Trophoblast cell (in vitro differentiated cells and primary cell): Measurements from ENCODE around the gene ROBO1.
A peak's percentile ranks its signal among the peaks of the same experiment; 100 is the strongest.

Experiments
- DNase-seq, 2 donors: peaks; one replicate each; pipeline ENCODE4 v3.0.0-alpha.2; 2016
- H2AFZ ChIP-seq: 2 replicates; pipeline ENCODE4 v1.6.1; 2013; ENCODE audit warnings: low read length, moderate library complexity, mild to moderate bottlenecking; ENCODE audit not compliant: insufficient read depth, poor library complexity
- H2AK5ac ChIP-seq: 2 replicates; pipeline ENCODE4 v1.6.1; 2013; ENCODE audit warnings: mild to moderate bottlenecking, low read length
- H2BK120ac ChIP-seq: 2 replicates; pipeline ENCODE4 v1.6.1; 2013; ENCODE audit warnings: low read length, mild to moderate bottlenecking, moderate library complexity; ENCODE audit not compliant: insufficient read depth, poor library complexity
- H2BK12ac ChIP-seq: 2 replicates; pipeline ENCODE4 v1.6.1; 2013; ENCODE audit warnings: mild to moderate bottlenecking, low read length, moderate library complexity
- H2BK5ac ChIP-seq: 2 replicates; pipeline ENCODE4 v1.6.1; 2013; ENCODE audit warnings: low read length, low read depth, moderate library complexity, mild to moderate bottlenecking; ENCODE audit not compliant: poor library complexity
- H3K14ac ChIP-seq: 2 replicates; pipeline ENCODE4 v1.6.1; 2013; ENCODE audit warnings: mild to moderate bottlenecking, low read length
- H3K18ac ChIP-seq: 2 replicates; pipeline ENCODE4 v1.6.1; 2013; ENCODE audit warnings: mild to moderate bottlenecking, low read length
- H3K23ac ChIP-seq: 2 replicates; pipeline ENCODE4 v1.6.1; 2013; ENCODE audit warnings: low read length
- H3K27ac ChIP-seq: 2 replicates; pipeline ENCODE4 v1.5.1; 2013; ENCODE audit warnings: low read depth, mild to moderate bottlenecking, inconsistent platforms, low read length, moderate library complexity
- H3K27me3 ChIP-seq: 2 replicates; pipeline ENCODE4 v1.6.1; 2013; ENCODE audit warnings: inconsistent platforms, mild to moderate bottlenecking, low read length, moderate library complexity; ENCODE audit not compliant: insufficient read depth
- H3K36me3 ChIP-seq, 2 experiments: 1 replicate in 1 of 2; 2 replicates in 1 of 2; pipeline ENCODE4 v1.6.1; 2013; ENCODE audit warnings: low read length in 2 of 2, mild to moderate bottlenecking in 2 of 2, moderate library complexity in 1 of 2; ENCODE audit not compliant: insufficient read depth in 2 of 2, control insufficient read depth in 1 of 2
- H3K4ac ChIP-seq: 2 replicates; pipeline ENCODE4 v1.6.1; 2013; ENCODE audit warnings: low read depth, mild to moderate bottlenecking, low read length, moderate library complexity
- H3K4me1 ChIP-seq, 2 experiments: 1 replicate in 1 of 2; 2 replicates in 1 of 2; pipeline ENCODE4 v1.6.1; 2013; ENCODE audit warnings: low read length in 2 of 2, mild to moderate bottlenecking in 2 of 2, moderate library complexity in 1 of 2; ENCODE audit not compliant: insufficient read depth in 2 of 2, control insufficient read depth in 1 of 2
- H3K4me2 ChIP-seq: 2 replicates; pipeline ENCODE4 v1.6.1; 2013; ENCODE audit warnings: inconsistent platforms, mild to moderate bottlenecking, low read length, moderate library complexity
- H3K4me3 ChIP-seq: 2 replicates; pipeline ENCODE4 v1.5.1; 2013; ENCODE audit warnings: mild to moderate bottlenecking, low read depth, low read length, inconsistent platforms
- H3K79me1 ChIP-seq: one replicate; pipeline ENCODE4 v1.6.1; 2013; ENCODE audit warnings: low read length
- H3K79me2 ChIP-seq: 2 replicates; pipeline ENCODE4 v1.6.1; 2013; ENCODE audit warnings: low read length, mild to moderate bottlenecking; ENCODE audit not compliant: control insufficient read depth, insufficient read depth, poor library complexity
- H3K9ac ChIP-seq: 2 replicates; pipeline ENCODE4 v1.6.1; 2013; ENCODE audit warnings: mild to moderate bottlenecking, low read length
- H3K9me3 ChIP-seq: 2 replicates; pipeline ENCODE4 v1.6.1; 2013; ENCODE audit warnings: low read depth, mild to moderate bottlenecking, control low read depth, inconsistent platforms, low read length; ENCODE audit not compliant: insufficient read depth
- H4K12ac ChIP-seq: 2 replicates; pipeline ENCODE4 v1.6.1; 2013; ENCODE audit warnings: low read depth, mild to moderate bottlenecking, low read length, moderate library complexity
- H4K8ac ChIP-seq: 2 replicates; pipeline ENCODE4 v1.6.1; 2013; ENCODE audit warnings: low read depth, mild to moderate bottlenecking, low read length, moderate library complexity
- H4K91ac ChIP-seq: one replicate; pipeline ENCODE4 v1.6.1; 2013; ENCODE audit warnings: low read depth, mild to moderate bottlenecking, low read length, moderate library complexity
- WGBS: extraction: QIAGEN DNeasy Blood & Tissue Kit; methylation state at CpG from one replicate; pipeline ENCODE4 v1.1.7; 2013; ENCODE audit warnings: missing lambda C conversion rate; ENCODE audit not compliant: insufficient read length, insufficient coverage; ENCODE audit errors: extremely low coverage; 5-methylcytosine and 5-hydroxymethylcytosine counted together

The ROBO1 gene

GRCh38 chr3:78588906-78589621 is 1178.7 kb downstream of the ROBO1 start:
- DNase-seq: no peak
- H4K8ac ChIP-seq: no peak overlapping the region
- H2BK5ac ChIP-seq: no peak overlapping the region
- no peak overlapping the region for H3K4ac ChIP-seq
- H2AK5ac ChIP-seq: no peak overlapping the region
- no peak overlapping the region for H3K18ac ChIP-seq
- no peaks in the 10 kb centered on the region for H3K36me3 ChIP-seq
- no peak overlapping the region for H3K9ac ChIP-seq
- H3K4me2 ChIP-seq: no peak overlapping the region
- H3K27ac ChIP-seq: no peak overlapping the region
- no peak overlapping the region for H3K14ac ChIP-seq
- no peaks in the 10 kb centered on the region for H3K27me3 ChIP-seq
- no peak overlapping the region for H3K4me3 ChIP-seq
- H3K79me1 ChIP-seq: no peaks in the 10 kb centered on the region
- H3K79me2 ChIP-seq: no peaks in the 10 kb centered on the region
- H3K4me1 ChIP-seq: no peaks in the 10 kb centered on the region
- H4K12ac ChIP-seq: no peak overlapping the region
- no peak overlapping the region for H2BK120ac ChIP-seq
- H3K9me3 ChIP-seq: no peaks in the 10 kb centered on the region
- H3K23ac ChIP-seq: no peak overlapping the region
- no CpG with 5 or more reads among the region's 3 CpGs for WGBS
- no peak overlapping the region for H2AFZ ChIP-seq
- no peak overlapping the region for H2BK12ac ChIP-seq
- H4K91ac ChIP-seq: no peak overlapping the region

DNA sequence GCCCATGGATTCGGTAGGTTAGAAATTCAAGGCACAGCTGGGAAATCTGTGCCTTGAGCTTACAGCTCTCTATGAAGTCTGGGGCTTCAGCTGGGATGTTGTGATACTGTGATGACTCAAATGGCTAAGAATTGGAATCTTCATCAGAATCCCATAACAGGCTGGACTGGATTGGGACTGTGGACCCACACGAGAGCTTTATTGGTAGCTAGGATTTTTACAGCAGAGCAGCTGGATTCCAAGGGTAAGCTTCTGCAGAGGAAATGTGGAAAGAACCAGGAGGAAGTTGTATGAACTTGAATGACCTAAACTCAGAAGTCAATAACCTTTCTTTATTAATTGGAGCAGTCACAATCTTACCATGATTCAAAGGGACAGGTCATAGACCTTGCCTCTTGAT is 1187.1 kb downstream of the ROBO1 start:
- H3K9ac ChIP-seq: no peak overlapping the region
- H3K4me1 ChIP-seq: no peaks in the 10 kb centered on the region
- no peak overlapping the region for H2BK120ac ChIP-seq
- no peak overlapping the region for H4K12ac ChIP-seq
- H3K27ac ChIP-seq: no peak overlapping the region
- H3K14ac ChIP-seq: no peak overlapping the region
- no peak overlapping the region for H4K8ac ChIP-seq
- H2BK5ac ChIP-seq: no peak overlapping the region
- H3K27me3 ChIP-seq: no peaks in the 10 kb centered on the region
- DNase-seq: peak in 1 of 2 donors; percentile 27
- no peak overlapping the region for H3K4me2 ChIP-seq
- WGBS: no CpG with 5 or more reads among the region's 2 CpGs
- no peaks in the 10 kb centered on the region for H3K79me1 ChIP-seq
- no peak overlapping the region for H3K23ac ChIP-seq
- no peak overlapping the region for H3K18ac ChIP-seq
- H2BK12ac ChIP-seq: no peak overlapping the region
- H3K36me3 ChIP-seq: no peaks in the 10 kb centered on the region
- no peak overlapping the region for H3K4me3 ChIP-seq
- no peak overlapping the region for H2AK5ac ChIP-seq
- no peak overlapping the region for H4K91ac ChIP-seq
- H3K79me2 ChIP-seq: no peaks in the 10 kb centered on the region
- H2AFZ ChIP-seq: no peak overlapping the region
- no peak overlapping the region for H3K4ac ChIP-seq
- no peaks in the 10 kb centered on the region for H3K9me3 ChIP-seq

DNA sequence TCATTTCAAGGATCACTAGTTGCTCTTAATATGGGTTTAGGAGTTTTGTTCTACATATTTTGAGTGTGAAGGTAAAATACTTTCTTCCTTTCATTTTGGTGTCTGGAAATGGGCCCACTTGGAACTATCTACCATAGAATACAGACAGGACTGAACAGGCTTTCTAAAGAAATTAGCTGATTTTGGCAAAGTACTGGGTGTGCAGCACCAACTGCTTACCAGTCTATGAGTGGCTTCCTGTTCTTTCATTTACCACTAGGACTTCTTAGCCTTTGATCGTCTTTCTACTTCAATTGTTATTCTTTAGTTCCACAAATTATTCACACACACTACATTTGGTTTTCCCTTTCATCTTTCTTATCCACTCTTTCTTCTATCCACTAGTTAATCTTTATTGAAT is 1196.3 kb downstream of the ROBO1 start:
- no peaks in the 10 kb centered on the region for H3K79me1 ChIP-seq
- H4K91ac ChIP-seq: no peak overlapping the region
- no peak overlapping the region for H2BK12ac ChIP-seq
- H3K9ac ChIP-seq: no peak overlapping the region
- peaks cover 0 to 3% of the 10 kb centered on the region in 2 experiments for H3K4me1 ChIP-seq
- no peaks in the 10 kb centered on the region for H3K36me3 ChIP-seq
- H3K4me3 ChIP-seq: no peak overlapping the region
- H2BK5ac ChIP-seq: no peak overlapping the region
- H3K27ac ChIP-seq: no peak overlapping the region
- H3K14ac ChIP-seq: no peak overlapping the region
- H3K23ac ChIP-seq: no peak overlapping the region
- H3K4ac ChIP-seq: no peak overlapping the region
- no peak overlapping the region for H2BK120ac ChIP-seq
- no peak overlapping the region for H3K18ac ChIP-seq
- H3K9me3 ChIP-seq: no peaks in the 10 kb centered on the region
- no peak overlapping the region for H4K8ac ChIP-seq
- no peak overlapping the region for H4K12ac ChIP-seq
- H2AK5ac ChIP-seq: no peak overlapping the region
- H2AFZ ChIP-seq: no peak overlapping the region
- H3K27me3 ChIP-seq: no peaks in the 10 kb centered on the region
- H3K79me2 ChIP-seq: no peaks in the 10 kb centered on the region
- H3K4me2 ChIP-seq: no peak overlapping the region
- DNase-seq: no peak
- no CpG with 5 or more reads among the region's 1 CpG for WGBS

GRCh38 chr3:78570496-78570895 is 1197.3 kb downstream of the ROBO1 start:
- Histone ChIP-seq H2BK120ac (no peak overlapping the region), H4K91ac (no peak overlapping the region), H3K4me1 (peaks cover 0 to 3% of the 10 kb centered on the region in 2 experiments), H4K12ac (no peak overlapping the region), H3K14ac (no peak overlapping the region), H3K27me3 (no peaks in the 10 kb centered on the region), H3K27ac (no peak overlapping the region), H3K4me2 (no peak overlapping the region), H2BK5ac (no peak overlapping the region), H3K79me2 (no peaks in the 10 kb centered on the region), H3K4ac (no peak overlapping the region), H3K9me3 (no peaks in the 10 kb centered on the region), H3K9ac (no peak overlapping the region), H3K79me1 (no peaks in the 10 kb centered on the region), H4K8ac (no peak overlapping the region), H2AK5ac (no peak overlapping the region), H3K36me3 (no peaks in the 10 kb centered on the region), H3K23ac (no peak overlapping the region), H3K4me3 (no peak overlapping the region), H3K18ac (no peak overlapping the region), H2BK12ac (no peak overlapping the region), H2AFZ (no peak overlapping the region)
- no CpG with 5 or more reads among the region's 10 CpGs for WGBS
- no peak for DNase-seq
